Loucy (cell line): ENCODE results near the gene STH.

Experiments
- H2AFZ ChIP-seq: fragments of 200-600 bp; sonication (generic); 2 replicates; pipeline ENCODE4 v1.6.0; 2016; ENCODE audit warnings: antibody characterized with exemption, mild to moderate bottlenecking, low read length, moderate library complexity
- H3F3A ChIP-seq: fragments of 200-600 bp; 2 replicates; pipeline ENCODE4 v1.6.0; 2016; ENCODE audit warnings: antibody characterized with exemption, low read depth, mild to moderate bottlenecking
- H3K27me3 ChIP-seq: fragments of 200-600 bp; sonication (generic); 2 replicates; pipeline ENCODE4 v1.6.1; 2014; ENCODE audit warnings: low read length, mild to moderate bottlenecking; ENCODE audit not compliant: insufficient read depth, poor library complexity, severe bottlenecking
- H3K36me3 ChIP-seq: fragments of 200-600 bp; sonication (generic); 2 replicates; pipeline ENCODE4 v1.6.1; 2016; ENCODE audit warnings: low read length; ENCODE audit not compliant: insufficient read depth
- H3K4me1 ChIP-seq: fragments of 200-600 bp; sonication (generic); 2 replicates; pipeline ENCODE4 v1.5.1; 2014; ENCODE audit warnings: low read length, mild to moderate bottlenecking; ENCODE audit not compliant: insufficient read depth, poor library complexity, severe bottlenecking
- H3K4me2 ChIP-seq: fragments of 200-600 bp; sonication (generic); 2 replicates; pipeline ENCODE4 v1.6.0; 2014; ENCODE audit warnings: antibody characterized with exemption, low read length, low read depth, mild to moderate bottlenecking; ENCODE audit not compliant: poor library complexity, severe bottlenecking
- H3K4me3 ChIP-seq: fragments of 200-600 bp; sonication (generic); 2 replicates; pipeline ENCODE4 v1.5.1; 2014; ENCODE audit warnings: low read length, mild to moderate bottlenecking, mixed read lengths; ENCODE audit not compliant: poor library complexity, severe bottlenecking
- H3K79me2 ChIP-seq: fragments of 200-600 bp; sonication (generic); 2 replicates; pipeline ENCODE4 v1.6.1; 2014; ENCODE audit warnings: low read length; ENCODE audit not compliant: insufficient read depth
- H3K9ac ChIP-seq: fragments of 200-600 bp; sonication (generic); 2 replicates; pipeline ENCODE4 v1.6.0; 2014; ENCODE audit warnings: mild to moderate bottlenecking, low read depth, low read length, moderate library complexity; ENCODE audit not compliant: poor library complexity, severe bottlenecking
- H3K9me2 ChIP-seq: fragments of 200-600 bp; sonication (generic); replicated peaks from 2 replicates; pipeline ENCODE4 v1.6.1; 2016; ENCODE audit warnings: low read depth, low read length, mixed read lengths
- H3K9me3 ChIP-seq: fragments of 200-600 bp; sonication (generic); 2 replicates; pipeline ENCODE4 v1.6.1; 2014; ENCODE audit warnings: mild to moderate bottlenecking, antibody characterized with exemption, low read length, low read depth; ENCODE audit not compliant: insufficient read depth
- H4K20me1 ChIP-seq: fragments of 200-600 bp; sonication (generic); 2 replicates; pipeline ENCODE4 v1.6.0; 2014; ENCODE audit warnings: antibody characterized with exemption, low read length, mild to moderate bottlenecking; ENCODE audit not compliant: insufficient read depth, poor library complexity, severe bottlenecking
- CTCF ChIP-seq: fragments of 200-600 bp; sonication (generic); conservative IDR thresholded peaks from 2 replicates; pipeline ENCODE4 v1.5.1; 2014; ENCODE audit warnings: mild to moderate bottlenecking, antibody characterized with exemption, low read length
- EZH2phosphoT487 ChIP-seq: fragments of 200-600 bp; IDR thresholded peaks from 2 replicates; pipeline ENCODE4 v1.6.1; 2018; ENCODE audit warnings: antibody characterized with exemption, mild to moderate bottlenecking, moderate library complexity, borderline replicate concordance

Gene STH

GRCh38 chr17:46044989-46045388 lies 45.9 kb downstream of the STH start:
- Histone ChIP-seq H3F3A (no peaks in the 10 kb centered on the region; the same call in 1 of the 2 replicates), H2AFZ (no peak overlapping the region), H4K20me1 (no peaks in the 10 kb centered on the region), H3K79me2 (no peaks in the 10 kb centered on the region; the same call in 1 of the 2 replicates), H3K4me3 (no peak overlapping the region), H3K36me3 (peaks cover 93% of the 10 kb centered on the region), H3K4me2 (no peak overlapping the region), H3K9me3 (no peaks in the 10 kb centered on the region), H3K4me1 (no peaks in the 10 kb centered on the region), H3K27me3 (no peaks in the 10 kb centered on the region), H3K9me2 (no peaks in the 10 kb centered on the region), H3K9ac (no peak overlapping the region)
- TF ChIP-seq EZH2phosphoT487 (no peak), CTCF (no peak)

DNA sequence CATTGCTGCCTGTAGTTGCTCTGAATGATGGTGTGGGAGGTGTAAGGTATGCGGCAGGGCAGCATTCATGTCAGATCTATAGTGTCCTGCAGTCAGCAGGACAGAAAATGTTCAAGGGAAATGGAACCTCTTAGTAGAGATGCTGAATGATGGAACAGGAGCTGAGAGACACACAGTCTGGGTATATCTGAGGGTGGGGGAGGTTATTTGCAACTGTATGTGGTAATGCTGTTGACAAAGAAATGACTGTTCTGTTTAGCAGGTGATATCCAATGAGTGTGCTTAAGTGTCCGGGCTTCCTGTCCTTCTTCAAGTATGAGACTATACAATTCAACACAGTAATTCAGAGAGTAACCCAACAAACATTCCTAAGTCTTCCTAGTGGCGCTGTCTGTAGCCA lies 46.6 kb downstream of the STH start:
- no peaks in the 10 kb centered on the region for H3K9me3 ChIP-seq
- peaks cover 93% of the 10 kb centered on the region for H3K36me3 ChIP-seq
- TF ChIP-seq EZH2phosphoT487 (no peak), CTCF (no peak)
- no peak overlapping the region for H2AFZ ChIP-seq
- no peak overlapping the region for H3K4me2 ChIP-seq
- no peak overlapping the region for H3K4me3 ChIP-seq
- H3F3A ChIP-seq: no peaks in the 10 kb centered on the region; the same call in 1 of the 2 replicates
- no peak overlapping the region for H3K9ac ChIP-seq
- H3K4me1 ChIP-seq: no peaks in the 10 kb centered on the region
- H3K27me3 ChIP-seq: no peaks in the 10 kb centered on the region
- no peaks in the 10 kb centered on the region for H4K20me1 ChIP-seq
- H3K9me2 ChIP-seq: no peaks in the 10 kb centered on the region
- no peaks in the 10 kb centered on the region; the same call in 1 of the 2 replicates for H3K79me2 ChIP-seq

- Histone ChIP-seq H3F3A (no peaks in the 10 kb centered on the region; the same call in 1 of the 2 replicates), H3K27me3 (no peaks in the 10 kb centered on the region), H3K9me2 (no peaks in the 10 kb centered on the region), H3K9ac (no peak overlapping the region), H2AFZ (no peak overlapping the region), H3K4me3 (no peak overlapping the region), H3K79me2 (no peaks in the 10 kb centered on the region; the same call in 1 of the 2 replicates), H3K36me3 (peaks cover 95% of the 10 kb centered on the region), H3K4me1 (no peaks in the 10 kb centered on the region), H3K9me3 (no peaks in the 10 kb centered on the region), H3K4me2 (no peak overlapping the region), H4K20me1 (no peaks in the 10 kb centered on the region)
- TF ChIP-seq EZH2phosphoT487: no peak
- no peak for TF ChIP-seq CTCF
These were observed 47.9 kb downstream of the STH start for GRCh38 chr17:46046957-46047356.
